ENCODE data around the gene OR2V1.
A peak's percentile ranks its signal among the peaks of the same experiment; 100 is the strongest.
"Not testable (repeated sequence)": the region's sequence is repeated elsewhere in the genome, so short reads cannot be mapped to it uniquely, and the experiment has no call there.

The OR2V1 gene

DNA sequence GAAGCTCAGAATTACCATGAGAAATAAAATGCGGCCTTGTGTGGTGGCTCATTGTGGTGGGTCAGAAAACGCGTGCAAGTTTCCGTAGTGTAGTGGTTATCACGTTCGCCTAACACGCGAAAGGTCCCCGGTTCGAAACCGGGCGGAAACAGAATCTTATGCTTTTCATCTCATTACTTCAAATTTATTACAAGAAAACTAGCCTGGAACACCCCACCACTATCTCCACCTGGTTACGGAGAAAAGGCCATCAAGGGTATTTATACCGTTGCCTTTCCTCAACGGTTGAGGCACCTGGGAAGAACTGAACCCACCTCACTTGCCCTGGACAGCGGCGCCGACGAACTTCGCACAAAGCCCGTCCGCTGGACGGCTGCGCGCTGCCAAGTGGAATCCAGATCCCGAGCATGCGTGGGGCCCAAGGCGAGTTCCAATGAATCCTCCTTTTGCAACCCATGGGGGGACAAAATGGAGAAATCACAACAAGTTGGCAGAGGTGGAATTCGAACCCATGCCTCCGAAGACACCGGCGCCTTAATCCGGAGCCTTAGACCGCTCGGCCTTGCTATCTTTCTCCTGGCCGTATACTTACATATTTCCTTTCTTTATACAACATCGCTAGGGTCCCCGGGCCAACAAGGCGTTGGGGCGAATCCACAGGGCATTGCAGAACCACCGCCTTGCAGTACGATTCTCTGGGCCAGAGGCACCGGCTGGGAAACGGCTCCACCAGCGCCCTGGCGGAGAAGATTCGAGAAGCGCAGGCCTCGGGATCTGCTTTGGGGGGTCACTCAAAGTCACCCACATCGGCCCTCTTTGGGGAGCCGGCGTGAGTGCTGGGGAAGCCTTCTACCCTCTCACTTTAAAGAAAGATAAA is 33.3 kb upstream of the OR2V1 start:
- ATAC-seq = no peak
- Mint-ChIP-seq H3K27ac (no peak overlapping the region), H3K9me3 (peaks cover 14% of the 10 kb centered on the region), H3K36me3 (peaks cover 5% of the 10 kb centered on the region), H3K4me3 (peak overlapping the region; percentile 49), H3K27me3 (peaks cover 78% of the 10 kb centered on the region), H3K4me1 (peaks cover 30% of the 10 kb centered on the region)

DNA sequence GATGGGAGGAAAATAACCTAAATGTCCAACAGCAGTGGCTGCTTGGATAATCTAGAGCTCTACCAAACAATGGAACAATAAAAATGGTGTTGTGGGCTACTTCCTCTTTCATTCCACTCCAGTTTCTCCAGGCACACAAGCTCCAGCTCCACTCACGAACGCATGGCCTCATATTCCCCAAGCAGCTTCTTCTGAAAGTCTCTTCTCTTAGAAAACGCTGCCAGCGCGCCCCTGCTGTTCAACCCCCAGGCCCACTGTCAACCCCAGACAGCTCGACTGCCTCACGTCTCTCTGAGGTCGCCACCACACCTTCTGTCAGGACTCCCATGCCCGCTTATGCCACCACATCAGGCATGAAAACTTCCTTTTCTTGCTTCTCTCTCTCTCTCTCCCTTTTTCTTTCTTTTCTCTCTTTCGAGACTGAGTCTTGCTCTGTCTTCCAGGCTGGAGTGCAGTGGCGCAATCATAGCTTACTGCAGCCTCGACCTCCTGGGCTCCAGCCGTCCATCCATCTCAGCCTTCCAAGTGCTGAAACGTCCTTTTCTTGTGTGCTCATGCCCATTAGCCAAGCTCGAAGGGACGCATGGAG is 32.6 kb upstream of the OR2V1 start:
- no peak for ATAC-seq
- H3K36me3 Mint-ChIP-seq = no peaks in the 10 kb centered on the region
- peaks cover 14% of the 10 kb centered on the region for H3K9me3 Mint-ChIP-seq
- peaks cover 33% of the 10 kb centered on the region for H3K4me1 Mint-ChIP-seq
- H3K4me3 Mint-ChIP-seq = peak overlapping the region; percentile 49
- no peak overlapping the region for H3K27ac Mint-ChIP-seq
- H3K27me3 Mint-ChIP-seq = peaks cover 71% of the 10 kb centered on the region

DNA sequence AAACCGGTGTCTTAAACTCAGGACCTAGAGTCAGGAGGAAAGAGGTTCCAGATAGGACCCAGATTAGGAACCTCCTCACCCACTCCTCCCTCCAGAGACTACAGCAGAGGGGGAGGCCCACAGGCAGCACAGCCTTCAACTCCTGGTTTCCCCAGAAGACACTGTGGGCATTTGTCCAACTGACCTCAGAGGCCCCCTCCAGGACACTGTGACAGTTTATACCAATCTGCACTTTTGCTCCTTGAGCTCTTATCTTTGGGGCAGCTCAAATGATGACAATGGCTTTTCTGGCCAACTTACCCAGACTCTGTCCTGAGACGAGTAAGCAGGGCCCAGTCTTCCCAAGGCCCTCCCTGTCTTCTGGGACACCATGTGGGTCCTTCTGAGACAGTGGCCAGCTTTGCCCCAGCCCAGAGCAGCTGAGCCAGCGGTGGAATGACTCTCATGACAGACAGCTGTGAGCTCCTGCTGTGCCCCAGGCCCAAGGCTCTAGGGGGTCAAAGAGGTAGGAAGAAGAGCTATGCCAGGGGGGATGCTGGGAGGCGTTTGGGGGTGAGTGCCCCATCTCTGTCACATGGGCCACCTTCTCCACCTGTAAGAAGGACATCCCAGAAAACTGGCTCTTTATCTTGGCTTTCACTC is 30.7 kb upstream of the OR2V1 start:
- Mint-ChIP-seq H3K27me3 (peaks cover 61% of the 10 kb centered on the region), H3K27ac (peak overlapping the region; percentile 78), H3K4me3 (peak overlapping the region; percentile 70), H3K9me3 (peaks cover 9% of the 10 kb centered on the region), H3K4me1 (peaks cover 25% of the 10 kb centered on the region), H3K36me3 (no peaks in the 10 kb centered on the region)
- ATAC-seq = no peak

DNA sequence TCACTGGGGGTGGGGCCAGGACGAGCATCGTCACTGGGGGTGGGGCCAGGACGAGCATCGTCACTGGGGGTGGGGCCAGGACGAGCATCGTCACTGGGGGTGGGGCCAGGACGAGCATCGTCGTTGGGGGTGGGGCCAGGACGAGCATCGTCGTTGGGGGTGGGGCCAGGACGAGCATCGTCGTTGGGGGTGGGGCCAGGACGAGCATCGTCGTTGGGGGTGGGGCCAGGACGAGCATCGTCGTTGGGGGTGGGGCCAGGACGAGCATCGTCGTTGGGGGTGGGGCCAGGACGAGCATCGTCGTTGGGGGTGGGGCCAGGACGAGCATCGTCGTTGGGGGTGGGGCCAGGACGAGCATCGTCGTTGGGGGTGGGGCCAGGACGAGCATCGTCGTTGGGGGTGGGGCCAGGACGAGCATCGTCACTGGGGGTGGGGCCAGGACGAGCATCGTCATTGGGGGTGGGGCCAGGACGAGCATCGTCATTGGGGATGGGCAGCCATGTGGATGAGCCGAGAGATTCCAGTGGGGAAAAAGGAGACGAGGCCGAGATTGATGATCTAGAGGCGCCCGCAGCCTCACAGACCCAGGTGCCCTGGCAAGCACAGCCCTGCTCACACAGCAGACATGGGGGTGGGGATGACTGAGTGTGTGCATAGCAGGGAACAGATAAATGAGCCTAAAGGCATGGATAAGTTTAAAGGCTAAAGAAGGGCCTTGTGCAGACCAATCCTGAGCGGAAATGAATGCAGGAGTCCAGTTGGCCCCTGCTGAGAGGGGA is 30.0 kb upstream of the OR2V1 start:
- H3K9me3 Mint-ChIP-seq, H3K36me3 Mint-ChIP-seq: not testable (repeated sequence)
- peak overlapping the region; percentile 70 for H3K4me3 Mint-ChIP-seq
- peaks cover 22% of the 10 kb centered on the region for H3K4me1 Mint-ChIP-seq
- peaks cover 54% of the 10 kb centered on the region for H3K27me3 Mint-ChIP-seq
- H3K27ac Mint-ChIP-seq = peak overlapping the region; percentile 78
- ATAC-seq = peak; percentile 48

DNA sequence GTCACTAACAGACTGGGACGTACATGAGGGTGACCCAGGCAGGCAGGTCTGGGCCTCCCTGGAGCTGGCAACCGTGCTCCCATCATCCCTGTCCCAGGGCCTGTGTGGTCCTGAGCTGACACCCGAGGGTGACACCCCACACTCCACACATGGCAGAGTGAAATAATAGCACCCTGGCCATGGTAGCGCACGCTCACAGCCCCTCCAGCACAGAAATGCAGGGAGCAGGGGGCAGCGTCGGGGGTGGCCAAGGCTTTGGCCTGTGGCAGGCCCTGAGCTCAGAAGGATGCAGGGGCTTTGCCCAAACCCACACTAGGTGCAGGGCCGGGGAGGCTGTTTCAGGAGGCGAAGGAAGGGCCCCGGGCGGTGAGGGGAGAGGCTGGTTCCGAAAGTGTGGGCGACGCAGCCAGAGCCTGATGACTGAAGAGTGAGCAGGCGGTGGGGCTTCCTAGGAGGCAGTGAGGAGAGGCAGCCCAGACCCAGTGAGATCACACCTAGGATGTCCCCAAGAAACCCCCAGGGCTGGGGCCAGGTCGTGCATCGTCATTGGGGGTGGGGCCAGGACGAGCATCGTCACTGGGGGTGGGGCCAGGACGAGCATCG is 29.3 kb upstream of the OR2V1 start:
- peak overlapping the region; percentile 78 for H3K27ac Mint-ChIP-seq
- peaks cover 22% of the 10 kb centered on the region for H3K4me1 Mint-ChIP-seq

DNA sequence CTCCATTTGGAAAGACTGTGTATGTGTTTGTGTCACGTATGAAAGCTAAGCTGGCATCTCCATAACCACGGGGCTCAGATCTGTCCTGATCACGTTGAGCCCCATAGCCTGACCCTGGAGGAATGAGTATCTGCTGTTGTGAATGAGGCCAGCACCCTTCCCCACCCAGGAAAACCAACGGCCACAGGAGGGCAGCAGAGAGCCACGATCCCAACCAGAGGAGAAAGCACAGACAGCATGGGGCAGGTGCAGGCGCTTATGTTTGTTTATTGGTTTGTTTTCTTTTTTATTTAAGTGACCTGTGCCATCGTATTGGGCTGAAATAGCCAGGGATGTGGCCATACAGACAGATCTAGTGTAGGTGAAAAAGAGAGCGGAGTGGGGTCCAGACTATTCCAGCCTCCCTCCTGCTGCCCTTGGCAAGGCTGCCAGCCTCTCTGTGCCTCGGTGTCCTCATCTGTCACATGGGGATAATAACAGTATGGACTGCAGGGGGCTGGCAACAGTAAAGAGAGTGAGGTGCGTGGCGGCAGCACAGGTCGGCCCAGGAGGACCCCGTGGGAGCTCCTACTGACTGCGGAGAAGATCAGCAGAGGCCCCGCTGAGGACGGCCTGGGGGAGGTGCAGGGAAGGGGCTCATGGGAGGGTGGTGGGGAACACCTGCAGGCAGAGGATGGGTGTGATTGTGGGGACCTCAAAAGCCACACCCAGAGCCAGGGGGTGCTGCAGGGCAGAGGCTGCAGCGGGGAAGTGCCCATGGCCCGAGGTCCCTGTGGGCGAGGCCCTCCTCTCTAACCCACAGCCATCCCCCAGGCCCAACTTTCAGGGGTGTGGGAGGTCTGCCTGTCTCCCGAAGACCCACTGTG is 28.6 kb upstream of the OR2V1 start:
- Mint-ChIP-seq H3K36me3 (no peaks in the 10 kb centered on the region), H3K4me1 (peaks cover 22% of the 10 kb centered on the region), H3K4me3 (peak overlapping the region; percentile 74), H3K27me3 (peaks cover 41% of the 10 kb centered on the region), H3K9me3 (peaks cover 7% of the 10 kb centered on the region), H3K27ac (peak overlapping the region; percentile 78)
- peak; percentile 90 for ATAC-seq

More for the DNA sequence above, 29.3 kb upstream of the OR2V1 start:
- H3K9me3 Mint-ChIP-seq = peaks cover 4% of the 10 kb centered on the region
- peaks cover 47% of the 10 kb centered on the region for H3K27me3 Mint-ChIP-seq
- peak; percentile 83 for ATAC-seq
- H3K36me3 Mint-ChIP-seq = no peaks in the 10 kb centered on the region
- H3K4me3 Mint-ChIP-seq = peak overlapping the region; percentile 90

DNA sequence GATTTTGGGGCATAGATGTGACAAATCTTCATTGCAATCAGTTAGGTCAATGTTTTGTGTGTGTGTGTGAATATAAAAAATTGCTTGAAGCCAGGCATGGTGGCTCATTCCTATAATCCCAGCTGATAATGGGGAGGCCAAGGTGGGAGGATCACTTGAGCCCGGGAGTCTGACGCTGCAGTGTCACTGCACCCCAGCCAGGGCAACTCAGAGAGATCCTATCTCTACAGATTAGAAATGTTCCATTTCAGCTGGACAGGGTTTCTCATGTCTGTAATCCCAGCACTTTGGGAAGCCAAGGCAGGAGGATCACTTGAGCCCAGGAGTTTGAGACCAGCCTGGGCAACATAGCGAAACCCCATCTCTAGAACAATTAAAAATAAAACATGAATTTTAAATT is 27.9 kb upstream of the OR2V1 start:
- Mint-ChIP-seq H3K36me3 (no peaks in the 10 kb centered on the region), H3K27ac (peak overlapping the region; percentile 78), H3K4me1 (peaks cover 20% of the 10 kb centered on the region), H3K9me3 (peaks cover 7% of the 10 kb centered on the region), H3K4me3 (no peak overlapping the region), H3K27me3 (peaks cover 34% of the 10 kb centered on the region)
- no peak for ATAC-seq

DNA sequence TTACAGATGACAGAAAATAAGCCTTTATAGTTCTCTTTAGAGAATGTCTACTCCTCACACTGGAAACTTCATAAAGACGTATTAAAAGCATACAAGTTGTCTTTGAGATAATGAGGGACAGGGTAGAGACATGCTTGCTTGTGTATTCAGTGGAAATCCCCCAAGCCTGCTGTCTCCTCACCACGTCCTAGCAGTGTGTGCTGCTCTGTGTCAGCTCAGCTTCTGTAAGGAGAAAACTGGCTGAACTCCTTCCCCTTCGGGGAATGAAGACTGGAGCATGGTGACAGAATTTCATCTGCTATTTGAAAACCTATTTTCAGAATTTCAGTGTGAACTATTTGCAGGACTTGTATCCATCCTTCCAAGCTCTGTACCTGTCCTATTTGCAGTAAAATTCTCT is 25.8 kb upstream of the OR2V1 start:
- no peak overlapping the region for H3K27ac Mint-ChIP-seq
- H3K4me1 Mint-ChIP-seq = peaks cover 14% of the 10 kb centered on the region
- H3K4me3 Mint-ChIP-seq = no peak overlapping the region
- H3K36me3 Mint-ChIP-seq = no peaks in the 10 kb centered on the region
- H3K9me3 Mint-ChIP-seq = peaks cover 3% of the 10 kb centered on the region
- H3K27me3 Mint-ChIP-seq = peaks cover 25% of the 10 kb centered on the region
- no peak for ATAC-seq

DNA sequence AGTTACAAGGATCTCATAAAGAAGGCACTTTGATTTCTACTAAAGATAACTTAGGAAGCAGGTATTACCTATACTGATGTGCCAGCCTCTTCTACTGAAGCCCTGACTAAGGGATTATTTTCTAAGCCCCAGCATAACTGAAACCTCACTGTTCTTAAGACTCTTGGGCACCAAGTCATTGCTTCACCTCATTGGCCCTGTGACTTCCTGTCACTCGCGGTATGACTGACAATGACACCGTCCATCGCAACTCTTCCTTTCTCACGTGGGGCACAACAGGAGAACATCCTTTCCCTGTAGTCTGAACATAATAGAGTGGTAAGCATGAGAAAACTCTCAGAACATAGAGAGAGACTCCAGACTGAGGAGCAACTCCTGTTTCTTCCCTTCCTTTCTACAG is 22.8 kb upstream of the OR2V1 start:
- Mint-ChIP-seq H3K4me3 (no peak overlapping the region), H3K9me3 (peaks cover 3% of the 10 kb centered on the region), H3K36me3 (no peaks in the 10 kb centered on the region), H3K27me3 (peaks cover 48% of the 10 kb centered on the region), H3K27ac (no peak overlapping the region), H3K4me1 (no peaks in the 10 kb centered on the region)
- ATAC-seq = no peak

DNA sequence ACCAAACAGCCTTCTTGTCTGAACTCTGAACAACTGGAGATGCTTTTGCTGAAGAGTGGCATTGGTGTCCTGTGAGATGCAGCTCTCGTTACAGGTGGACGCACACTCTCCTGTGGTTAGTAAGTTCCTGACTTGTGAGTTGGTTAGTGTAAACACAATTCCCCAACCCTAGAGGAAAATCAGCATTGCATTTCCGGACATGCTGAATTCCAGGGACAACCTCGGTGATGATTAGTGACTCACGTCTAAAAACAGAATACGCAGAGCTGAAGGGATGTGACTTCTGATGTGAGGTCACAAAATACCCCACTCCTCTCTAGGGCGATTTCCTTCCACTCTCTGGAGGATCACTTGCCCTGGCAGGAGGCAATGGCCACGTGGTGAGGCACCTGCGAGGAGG is 21.4 kb upstream of the OR2V1 start:
- no peak overlapping the region for H3K27ac Mint-ChIP-seq
- H3K27me3 Mint-ChIP-seq = peaks cover 54% of the 10 kb centered on the region
- no peak for ATAC-seq
- peaks cover 3% of the 10 kb centered on the region for H3K9me3 Mint-ChIP-seq
- H3K4me3 Mint-ChIP-seq = no peak overlapping the region
- H3K36me3 Mint-ChIP-seq = no peaks in the 10 kb centered on the region
- no peaks in the 10 kb centered on the region for H3K4me1 Mint-ChIP-seq

DNA sequence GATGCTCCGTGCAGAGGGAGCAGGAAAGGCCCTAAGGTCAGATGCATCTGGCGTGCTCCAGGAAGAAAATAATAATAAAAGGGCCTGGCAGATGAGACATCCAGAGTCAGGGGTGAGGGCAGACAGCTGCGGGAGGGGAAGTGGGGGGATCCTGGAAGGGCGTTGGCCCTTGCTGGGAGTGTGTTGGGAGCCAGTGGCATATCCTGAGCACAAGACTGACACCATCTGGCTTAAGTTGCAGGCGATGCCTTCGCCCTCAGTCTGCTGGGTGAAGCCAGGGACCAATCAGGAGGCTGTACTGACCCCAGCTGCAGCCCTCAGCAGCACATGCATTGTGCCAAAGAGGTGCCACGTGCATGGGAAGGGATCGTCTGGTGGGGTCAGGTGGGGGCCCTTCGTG is 20.2 kb upstream of the OR2V1 start:
- no peak overlapping the region for H3K27ac Mint-ChIP-seq
- no peak for ATAC-seq
- H3K9me3 Mint-ChIP-seq = peaks cover 3% of the 10 kb centered on the region
- H3K27me3 Mint-ChIP-seq = peaks cover 65% of the 10 kb centered on the region
- no peak overlapping the region for H3K4me3 Mint-ChIP-seq
- H3K36me3 Mint-ChIP-seq = no peaks in the 10 kb centered on the region
- no peaks in the 10 kb centered on the region for H3K4me1 Mint-ChIP-seq

DNA sequence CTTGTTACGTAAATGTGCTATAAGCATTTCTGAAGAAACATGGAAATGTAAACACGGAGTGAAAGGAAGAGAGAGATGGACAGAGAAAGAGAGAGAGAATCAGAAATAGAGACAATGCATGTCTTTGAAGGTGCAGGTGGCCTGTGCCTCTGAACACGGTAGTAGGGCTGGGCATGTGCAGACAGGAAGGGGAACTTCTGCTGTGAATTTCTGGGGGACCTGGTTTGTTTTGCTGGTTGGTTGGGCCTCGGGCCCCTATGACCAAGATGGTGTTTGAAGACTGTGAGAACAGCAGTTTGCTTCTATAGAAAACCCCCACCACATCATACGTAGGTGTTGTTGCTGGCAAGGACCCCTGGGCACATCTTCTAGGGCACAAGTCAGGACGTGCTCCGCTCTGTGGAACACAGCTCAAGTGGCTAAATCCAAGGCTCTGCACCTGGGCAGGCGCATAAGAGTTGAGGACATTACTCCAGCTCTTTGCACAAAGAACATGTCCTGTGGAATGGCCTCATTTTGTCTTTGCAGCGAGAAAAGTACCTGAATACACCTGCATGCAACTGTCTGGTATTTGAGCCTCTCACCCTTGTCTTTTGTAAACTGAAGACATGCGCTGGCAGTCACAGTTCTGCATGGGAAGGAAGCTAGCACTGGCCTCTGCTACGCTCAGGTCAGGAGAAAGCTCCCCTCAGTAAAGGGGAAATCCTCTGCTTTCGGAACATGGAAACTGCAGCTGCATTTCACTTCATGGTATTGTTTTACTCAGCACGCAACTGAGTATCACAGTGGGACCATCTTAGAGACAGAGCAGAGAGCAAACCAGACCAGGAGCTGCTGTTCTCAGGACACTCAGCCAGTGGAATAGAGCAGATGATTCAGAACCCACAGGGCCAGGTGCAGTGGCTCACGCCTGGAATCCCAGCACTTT is 19.1 kb upstream of the OR2V1 start:
- peaks cover 65% of the 10 kb centered on the region for H3K27me3 Mint-ChIP-seq
- H3K36me3 Mint-ChIP-seq = no peaks in the 10 kb centered on the region
- H3K27ac Mint-ChIP-seq = no peak overlapping the region
- H3K4me3 Mint-ChIP-seq = no peak overlapping the region
- ATAC-seq = peak; percentile 51
- peaks cover 3% of the 10 kb centered on the region for H3K9me3 Mint-ChIP-seq
- H3K4me1 Mint-ChIP-seq = no peaks in the 10 kb centered on the region

DNA sequence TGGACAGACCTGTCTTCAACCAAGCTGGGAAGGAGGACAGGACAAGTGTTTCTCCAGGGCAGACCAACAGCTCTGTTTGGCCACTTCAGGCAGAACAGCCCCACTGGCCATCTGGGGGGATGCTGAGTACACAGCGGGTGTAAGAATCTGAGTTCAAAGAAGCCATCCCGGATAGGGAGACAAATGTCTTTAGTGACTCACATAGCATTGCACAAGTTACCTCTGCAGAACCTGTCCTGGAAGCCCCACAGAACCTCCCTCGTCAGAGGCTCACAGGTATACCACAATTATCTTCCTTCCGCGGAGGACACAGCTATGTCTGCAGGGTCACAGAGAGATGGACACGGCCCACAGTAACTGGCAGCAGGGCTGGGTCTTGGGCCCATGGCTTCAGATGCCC is 18.4 kb upstream of the OR2V1 start:
- no peak overlapping the region for H3K27ac Mint-ChIP-seq
- peaks cover 65% of the 10 kb centered on the region for H3K27me3 Mint-ChIP-seq
- H3K4me3 Mint-ChIP-seq = no peak overlapping the region
- no peak for ATAC-seq
- H3K4me1 Mint-ChIP-seq = no peaks in the 10 kb centered on the region
- H3K36me3 Mint-ChIP-seq = no peaks in the 10 kb centered on the region
- H3K9me3 Mint-ChIP-seq = no peaks in the 10 kb centered on the region

Measured in stimulated activated memory B cell treated with anti-CD40 and anti-IgM and Interleukin-4, amounts not matched to agents 10 μg/mL and 1 μg/mL and 100 μg/mL, for 72 hours (primary cell).